ENCODE data around the gene SRF. TPM values are rescaled to one million over a fixed set of nuclear protein-coding genes. Genes with fewer than 3 reads are reported as not detected.

Gene SRF
- total RNA-seq, 2 experiments from 2014 or later, result 22.8 to 24.2 TPM

GRCh38 chr6:43123461-43124314, 47.4 kb upstream of the SRF start:
- no peaks in the 10 kb centered on the region for H3K9me2 ChIP-seq (ENCODE audit: insufficient read depth, low read length)
- no peaks in the 10 kb centered on the region for H3K4me1 ChIP-seq (ENCODE audit: insufficient read depth, low read length, poor library complexity, severe bottlenecking)
- no peak for DNase-seq (ENCODE audit: low spot score)
- TF ChIP-seq EZH2phosphoT487 (IDR thresholded peaks at IDR 0.05; ENCODE audit: borderline replicate concordance, low read depth, low read length) (no peak), CTCF (conservative IDR thresholded peaks at IDR 0.05; ENCODE audit: low read length) (no peak)
- no peak overlapping the region for H3K4me3 ChIP-seq (ENCODE audit: low read depth, low read length, poor library complexity, severe bottlenecking)
- no peaks in the 10 kb centered on the region for H3K36me3 ChIP-seq (ENCODE audit: insufficient read depth, low read length)
- H4K20me1 ChIP-seq (ENCODE audit: insufficient read depth, low read length), result no peaks in the 10 kb centered on the region
- no peaks in the 10 kb centered on the region for H3K79me2 ChIP-seq (ENCODE audit: insufficient read depth, low read depth, low read length)
- BruUV-seq (replicated peaks), result no TSS peak
- intact Hi-C loops (cut with micrococcal nuclease; ENCODE audit: unreplicated experiment), result no loop called here
- H2AFZ ChIP-seq (ENCODE audit: low read length), result no peak overlapping the region
- CTCF ChIA-PET (ENCODE audit: unreplicated experiment), result no interaction called here
- no peak overlapping the region for H3K27ac ChIP-seq (ENCODE audit: low read depth, low read length, poor library complexity, severe bottlenecking)
- no peaks in the 10 kb centered on the region for H3K9me3 ChIP-seq (ENCODE audit: low read length)
- POLR2A ChIA-PET, result interaction anchor here (0.6 kb wide), 1 partner anchor 679 kb away, joined by 4 read pairs; no protein-coding TSS in a partner anchor
- H3K4me2 ChIP-seq (ENCODE audit: low read length), result no peak overlapping the region

- ChIA-PET POLR2A (no interaction called here), CTCF (ENCODE audit: unreplicated experiment) (interaction anchor here (0.6 kb wide), 1 partner anchor 635 kb away, joined by 3 read pairs; no protein-coding TSS in a partner anchor)
- BruUV-seq (replicated peaks), result no TSS peak
- Histone ChIP-seq H3K79me2 (ENCODE audit: insufficient read depth, low read depth, low read length) (no peaks in the 10 kb centered on the region), H2AFZ (ENCODE audit: low read length) (no peak overlapping the region), H3K36me3 (ENCODE audit: insufficient read depth, low read length) (no peaks in the 10 kb centered on the region), H4K20me1 (ENCODE audit: insufficient read depth, low read length) (no peaks in the 10 kb centered on the region), H3K4me3 (ENCODE audit: low read depth, low read length, poor library complexity, severe bottlenecking) (no peak overlapping the region), H3K4me2 (ENCODE audit: low read length) (no peak overlapping the region), H3K9me3 (ENCODE audit: low read length) (no peaks in the 10 kb centered on the region), H3K27ac (ENCODE audit: low read depth, low read length, poor library complexity, severe bottlenecking) (no peak overlapping the region), H3K4me1 (ENCODE audit: insufficient read depth, low read length, poor library complexity, severe bottlenecking) (no peaks in the 10 kb centered on the region), H3K9me2 (ENCODE audit: insufficient read depth, low read length) (no peaks in the 10 kb centered on the region)
- no peak for DNase-seq (ENCODE audit: low spot score)
- TF ChIP-seq CTCF (conservative IDR thresholded peaks at IDR 0.05; ENCODE audit: low read length), result no peak
- no peak for TF ChIP-seq EZH2phosphoT487 (IDR thresholded peaks at IDR 0.05; ENCODE audit: borderline replicate concordance, low read depth, low read length)
- intact Hi-C loops (cut with micrococcal nuclease; ENCODE audit: unreplicated experiment), result no loop called here
These were observed 46.6 kb upstream of the SRF start for GRCh38 chr6:43124481-43124880.

GRCh38 chr6:43125119-43125518, 46.0 kb upstream of the SRF start:
- intact Hi-C loops (cut with micrococcal nuclease; ENCODE audit: unreplicated experiment), result no loop called here
- H3K4me1 ChIP-seq (ENCODE audit: insufficient read depth, low read length, poor library complexity, severe bottlenecking), result no peaks in the 10 kb centered on the region
- H3K4me2 ChIP-seq (ENCODE audit: low read length), result no peak overlapping the region
- H2AFZ ChIP-seq (ENCODE audit: low read length), result no peak overlapping the region
- H3K4me3 ChIP-seq (ENCODE audit: low read depth, low read length, poor library complexity, severe bottlenecking), result no peak overlapping the region
- DNase-seq (ENCODE audit: low spot score), result no peak
- POLR2A ChIA-PET, result interaction anchor here (0.6 kb wide), 1 partner anchor 178 kb away, joined by 4 read pairs; no protein-coding TSS in a partner anchor
- no TSS peak for BruUV-seq (replicated peaks)
- H3K79me2 ChIP-seq (ENCODE audit: insufficient read depth, low read depth, low read length), result no peaks in the 10 kb centered on the region
- TF ChIP-seq EZH2phosphoT487 (IDR thresholded peaks at IDR 0.05; ENCODE audit: borderline replicate concordance, low read depth, low read length), result no peak
- TF ChIP-seq CTCF (conservative IDR thresholded peaks at IDR 0.05; ENCODE audit: low read length), result no peak
- no peaks in the 10 kb centered on the region for H4K20me1 ChIP-seq (ENCODE audit: insufficient read depth, low read length)
- no peaks in the 10 kb centered on the region for H3K36me3 ChIP-seq (ENCODE audit: insufficient read depth, low read length)
- CTCF ChIA-PET (ENCODE audit: unreplicated experiment), result no interaction called here
- no peak overlapping the region for H3K27ac ChIP-seq (ENCODE audit: low read depth, low read length, poor library complexity, severe bottlenecking)
- H3K9me3 ChIP-seq (ENCODE audit: low read length), result no peaks in the 10 kb centered on the region
- H3K9me2 ChIP-seq (ENCODE audit: insufficient read depth, low read length), result no peaks in the 10 kb centered on the region

Measured in OCI-LY7 (cell line).